DMS153 treated with DMSO at 0.1 percent for 48 hours (cell line): Measurements from ENCODE around the gene FSCN2.

Source experiments
- DNase-seq: peaks from one replicate; lab custom pipeline; 2025; ENCODE audit not compliant: unreplicated experiment; lab: John Stamatoyannopoulos, UW

FSCN2 gene

DNA sequence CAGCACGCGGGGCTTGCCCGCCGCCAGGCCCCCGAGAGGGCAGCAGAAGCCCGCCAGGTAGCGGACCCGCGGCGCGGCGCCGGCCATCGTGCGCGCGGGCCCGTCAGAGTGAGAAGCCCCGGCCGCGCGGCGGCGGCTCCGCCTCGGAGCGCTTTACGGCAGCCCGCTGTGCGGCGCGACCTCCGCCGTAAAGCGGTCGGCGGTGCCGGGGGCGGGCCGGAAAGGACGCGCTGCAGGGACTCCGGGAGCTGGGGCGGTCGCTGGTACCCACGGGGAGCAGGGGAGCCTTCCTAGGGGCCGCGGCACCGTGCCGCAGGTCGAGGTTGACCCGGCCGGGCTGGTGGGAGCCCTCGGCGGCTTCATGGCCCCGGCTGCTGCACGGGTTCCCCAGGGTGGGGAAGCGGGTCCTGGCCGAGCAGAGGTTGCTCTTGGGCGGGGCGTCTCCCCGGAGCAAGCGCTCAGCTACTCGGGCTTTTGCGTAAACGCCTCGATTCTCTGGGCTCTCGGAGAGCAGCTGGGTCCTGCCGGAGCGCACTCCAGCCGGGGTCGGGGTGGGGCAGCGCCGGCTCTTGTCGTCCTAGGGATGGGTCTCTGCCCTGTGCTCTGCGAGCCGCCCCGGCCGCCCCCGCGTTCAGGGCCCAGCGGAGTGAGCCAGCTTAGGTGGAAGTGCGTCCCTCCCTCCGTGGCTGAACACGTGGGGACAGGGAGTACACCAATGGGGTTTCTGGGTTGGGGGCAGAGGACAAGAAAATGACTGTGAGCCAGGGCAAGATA lies 24.3 kb downstream of the FSCN2 start, which contains the start of gene FAAP100:
TSS of gene FAAP100 (minus strand) at position 110 of the 774 bp plus-strand sequence. CDS start at position 87, 23 bp downstream.
- peak; percentile 34 for DNase-seq

DNA sequence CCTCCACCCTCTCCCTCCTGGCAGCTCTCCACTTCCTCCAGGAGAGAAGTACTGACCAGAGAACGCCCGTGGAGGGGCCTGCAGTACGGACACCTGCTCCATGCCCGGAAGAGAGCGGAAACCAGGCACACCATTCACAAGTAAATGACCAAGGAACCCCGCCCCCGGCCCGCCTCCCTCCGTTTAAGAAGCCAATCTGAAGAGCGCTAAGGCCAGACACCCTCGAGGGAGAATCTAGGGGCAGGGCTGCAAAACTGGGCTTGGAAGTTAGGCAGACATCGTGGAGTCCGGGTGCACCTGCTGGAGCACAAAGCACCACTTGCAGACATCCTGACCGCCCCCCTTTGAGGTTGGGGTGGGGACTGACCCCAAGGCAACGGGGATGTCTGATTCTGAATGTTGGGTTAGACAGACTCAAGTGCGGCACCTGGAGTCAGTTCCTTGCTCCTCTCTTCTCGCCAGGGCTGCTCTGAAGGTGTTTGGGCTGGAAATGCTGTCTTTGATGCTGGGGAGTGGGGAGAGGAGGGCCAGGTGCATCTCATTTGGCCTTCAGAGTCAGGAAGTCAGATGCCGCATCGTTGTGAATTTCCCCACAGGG lies 24.9 kb downstream of the FSCN2 start:
- DNase-seq, result peak; percentile 68

- DNase-seq, result peak; percentile 26
These were observed 25.5 kb downstream of the FSCN2 start for GRCh38 chr17:81553616-81554181.

DNA sequence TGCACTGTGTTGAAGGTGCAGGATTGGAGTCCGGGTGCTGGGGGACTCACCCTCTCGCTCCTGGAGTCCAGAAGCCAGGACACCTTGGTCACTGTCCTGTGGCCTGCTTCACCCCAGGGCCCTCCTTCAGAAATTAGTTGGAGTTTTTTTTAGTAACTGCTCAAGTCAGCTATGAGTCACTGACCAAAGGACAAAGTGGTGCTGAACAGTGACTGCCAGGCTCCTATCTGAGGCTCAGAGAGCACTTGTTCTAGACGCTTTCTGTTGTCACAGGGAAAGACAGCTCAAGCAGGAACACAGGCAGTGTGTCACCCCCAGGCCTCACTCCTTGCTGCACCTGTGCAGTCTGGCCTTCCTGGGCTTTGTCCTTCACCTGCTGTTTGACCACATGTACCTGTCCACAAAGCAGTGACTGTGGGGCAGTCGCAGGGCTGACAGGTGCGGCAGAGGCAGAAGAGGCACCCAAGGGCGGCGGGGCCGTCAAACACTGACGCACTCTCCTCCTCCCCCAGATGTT lies 28.1 kb downstream of the FSCN2 start:
- DNase-seq, result no peak

DNA sequence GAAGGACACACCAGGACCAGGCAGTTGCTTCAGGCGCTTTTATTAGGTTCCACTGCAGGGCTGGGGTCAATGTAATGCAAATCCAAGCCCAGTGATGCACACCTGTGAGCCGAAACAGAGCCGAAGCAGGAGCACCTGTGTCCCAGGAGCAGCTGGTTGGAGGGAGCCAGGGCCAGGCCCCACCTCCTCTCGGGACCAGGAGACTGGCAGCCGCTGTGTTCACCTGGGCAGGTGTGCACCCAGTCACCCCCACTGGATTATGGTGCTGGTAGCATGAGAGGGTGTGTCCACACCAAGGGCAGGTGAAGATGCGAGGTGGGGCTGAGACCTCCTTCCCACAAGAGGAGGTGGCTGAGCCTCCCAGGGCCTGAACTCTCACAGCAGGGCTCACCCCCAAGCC lies 28.7 kb downstream of the FSCN2 start:
- no peak for DNase-seq

DNA sequence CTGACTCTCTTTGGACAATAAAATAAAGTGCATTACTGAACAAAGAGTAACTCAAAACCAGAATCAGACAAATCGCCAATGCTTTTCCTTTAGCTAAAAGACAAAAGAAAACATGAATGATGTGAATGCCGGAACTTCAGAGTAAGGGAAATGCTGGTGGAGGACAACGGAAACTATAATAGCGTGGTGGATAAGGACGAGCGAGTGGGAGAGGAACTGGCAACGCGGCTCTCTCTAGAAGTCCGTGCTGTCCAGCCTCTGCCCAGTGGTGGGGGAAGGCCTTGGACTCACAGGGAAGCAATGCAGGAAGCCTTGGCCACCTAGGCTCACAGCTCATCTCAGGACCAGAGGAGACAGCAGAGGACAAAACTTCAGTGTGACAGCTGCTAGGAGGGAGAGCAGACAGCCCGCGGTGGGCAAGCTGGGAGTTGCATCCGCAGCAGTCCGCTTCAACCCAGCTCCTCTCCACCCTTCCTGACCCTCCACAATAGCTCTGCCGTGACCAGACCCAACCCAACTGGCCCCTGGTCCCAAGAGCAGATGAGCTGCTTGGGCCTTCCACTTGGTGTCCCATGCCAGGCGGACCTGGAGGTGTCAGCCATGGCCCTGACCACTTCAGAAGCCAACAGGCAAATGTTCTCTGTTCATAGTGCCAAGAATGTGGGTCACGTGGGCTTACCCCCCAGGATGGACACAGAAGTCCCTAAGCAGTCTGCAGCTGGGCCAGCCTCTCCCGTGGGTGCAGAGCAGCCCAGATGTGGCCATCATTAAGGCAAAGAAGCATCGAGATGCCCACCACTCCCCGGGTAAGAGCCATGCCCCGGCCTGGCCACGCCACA lies 29.3 kb downstream of the FSCN2 start:
- DNase-seq, result no peak

DNA sequence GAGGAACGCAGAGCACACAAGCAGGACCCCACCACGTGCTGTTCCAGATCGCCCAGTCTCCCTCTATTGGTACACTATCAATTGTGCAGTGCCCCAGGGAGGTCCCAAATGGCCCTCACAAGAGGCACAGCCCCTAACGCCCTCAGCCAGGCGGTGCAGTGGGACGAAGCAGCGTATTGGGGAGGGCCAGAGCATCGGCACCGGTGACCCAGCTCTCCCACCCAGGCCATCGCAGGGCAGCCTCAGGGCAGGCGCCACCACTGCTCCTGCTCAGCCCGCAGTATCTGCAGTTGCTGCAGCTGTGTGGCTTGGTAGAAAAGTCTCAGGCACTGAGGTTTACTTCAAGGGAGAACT lies 29.9 kb downstream of the FSCN2 start:
- DNase-seq, result no peak

GRCh38 chr17:81558941-81559806 lies 31.0 kb downstream of the FSCN2 start:
- no peak for DNase-seq

DNA sequence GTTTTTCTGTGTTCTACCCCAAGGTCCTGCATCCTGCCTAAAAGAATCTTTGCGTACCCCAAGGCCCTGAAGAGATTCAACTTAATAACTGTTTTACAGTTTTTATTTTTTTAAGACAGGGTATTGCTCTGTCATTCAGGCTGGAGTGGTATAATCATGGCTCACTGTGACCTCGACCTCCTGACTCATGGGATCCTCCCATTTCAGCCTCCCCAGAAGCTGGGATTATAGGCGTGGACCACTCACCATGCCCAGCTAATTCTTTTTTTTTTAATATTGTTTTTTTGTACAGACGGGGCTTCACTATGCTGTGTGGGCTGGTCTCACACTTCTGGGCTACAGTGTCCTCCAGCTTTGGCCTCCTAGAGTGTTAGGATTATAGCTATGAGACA lies 33.3 kb downstream of the FSCN2 start:
- DNase-seq, result no peak

DNA sequence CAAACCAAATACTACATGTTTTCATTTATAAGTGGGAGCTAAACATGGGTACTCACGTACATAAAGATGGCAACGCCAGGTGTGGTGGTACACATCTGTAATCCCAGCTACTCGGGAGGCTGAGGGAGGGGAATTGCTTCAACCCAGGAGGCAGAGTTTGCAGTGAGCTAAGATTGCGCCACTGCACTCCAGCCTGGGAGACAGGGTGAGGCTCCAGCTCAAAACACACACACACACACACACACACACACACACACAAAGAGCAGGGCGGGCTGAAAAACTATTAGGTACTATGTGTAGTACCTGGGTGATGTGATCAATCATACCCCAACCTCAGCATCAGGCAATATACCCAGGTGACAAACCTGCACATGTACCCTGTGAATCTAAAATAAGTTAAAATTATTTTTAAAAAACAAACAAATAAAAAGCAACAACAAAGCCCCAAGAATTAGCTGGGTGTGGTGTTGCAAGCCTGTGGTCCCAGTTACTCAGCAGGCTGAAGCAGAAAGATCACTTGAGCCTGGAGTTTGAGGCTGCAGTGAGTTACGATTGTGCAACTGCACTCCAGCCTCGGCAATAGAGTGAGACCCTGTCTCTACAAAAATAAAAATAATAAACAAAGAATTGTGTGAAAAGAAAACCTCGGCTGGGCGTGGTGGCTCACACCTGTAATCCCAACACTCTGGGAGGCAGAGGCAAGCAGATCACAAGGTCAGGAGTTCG lies 35.8 kb downstream of the FSCN2 start:
- DNase-seq, result no peak

DNA sequence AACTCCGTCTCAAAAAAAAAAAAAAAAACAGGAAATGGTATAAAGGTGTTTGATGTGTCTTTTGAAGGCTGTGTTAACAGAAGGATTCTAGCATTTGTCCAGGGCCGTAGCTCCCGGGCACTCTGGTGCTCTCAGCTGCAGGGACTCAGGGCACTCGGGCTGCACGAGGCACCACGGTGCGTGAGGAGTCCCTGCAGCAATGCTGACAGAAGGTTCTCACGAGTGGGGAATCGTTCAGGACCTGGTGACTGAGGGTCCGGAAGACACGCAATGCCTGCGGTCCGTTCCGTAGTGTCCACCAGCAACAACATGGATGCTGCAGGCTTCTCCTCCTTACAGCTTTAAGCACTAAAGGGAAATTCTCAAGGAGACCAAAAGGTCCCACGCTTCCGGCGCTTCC lies 36.6 kb downstream of the FSCN2 start:
- DNase-seq, result no peak

DNA sequence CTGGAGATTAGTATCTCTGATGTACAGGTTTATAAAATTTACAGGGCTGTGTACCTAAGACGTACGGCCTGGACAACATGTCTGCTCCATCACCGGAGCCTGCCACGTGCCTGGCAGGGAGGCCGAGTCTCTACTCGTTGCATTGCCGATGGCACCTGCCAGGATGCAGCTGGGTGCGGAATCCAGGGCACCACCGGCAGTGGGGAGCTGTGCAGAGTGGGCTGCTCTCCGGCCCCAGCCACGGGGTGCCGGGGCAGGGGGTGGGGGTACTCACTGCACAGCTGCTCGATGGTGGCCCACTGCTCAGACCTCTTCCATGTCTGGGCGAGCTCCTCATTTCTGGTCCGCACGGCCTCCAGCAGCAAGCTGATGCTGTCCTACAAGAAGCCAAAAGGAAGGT lies 37.1 kb downstream of the FSCN2 start:
- DNase-seq, result no peak

- DNase-seq, result peak; percentile 70
These were observed 38.4 kb downstream of the FSCN2 start for GRCh38 chr17:81566461-81567126.

- no peak for DNase-seq
These were observed 39.0 kb downstream of the FSCN2 start for GRCh38 chr17:81567191-81567590.

DNA sequence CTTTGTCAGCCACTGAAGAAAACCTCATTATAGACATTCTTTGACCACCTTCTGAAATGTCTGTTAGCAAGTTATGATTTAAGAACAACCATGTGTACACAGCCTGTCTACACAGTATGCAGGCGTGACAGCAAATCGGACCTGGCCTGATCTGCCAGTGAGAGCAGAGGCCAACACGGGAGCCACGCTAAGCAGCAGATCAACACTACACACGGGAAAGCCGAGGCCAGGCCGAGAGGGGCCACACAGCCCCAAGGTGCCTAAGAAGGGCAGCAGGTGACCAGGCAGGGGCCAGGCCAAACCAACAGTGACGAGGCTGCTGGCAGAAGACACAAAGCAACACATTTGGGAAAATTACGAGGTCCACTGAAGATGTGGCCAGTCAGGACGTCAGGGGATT lies 40.2 kb downstream of the FSCN2 start:
- no peak for DNase-seq

DNA sequence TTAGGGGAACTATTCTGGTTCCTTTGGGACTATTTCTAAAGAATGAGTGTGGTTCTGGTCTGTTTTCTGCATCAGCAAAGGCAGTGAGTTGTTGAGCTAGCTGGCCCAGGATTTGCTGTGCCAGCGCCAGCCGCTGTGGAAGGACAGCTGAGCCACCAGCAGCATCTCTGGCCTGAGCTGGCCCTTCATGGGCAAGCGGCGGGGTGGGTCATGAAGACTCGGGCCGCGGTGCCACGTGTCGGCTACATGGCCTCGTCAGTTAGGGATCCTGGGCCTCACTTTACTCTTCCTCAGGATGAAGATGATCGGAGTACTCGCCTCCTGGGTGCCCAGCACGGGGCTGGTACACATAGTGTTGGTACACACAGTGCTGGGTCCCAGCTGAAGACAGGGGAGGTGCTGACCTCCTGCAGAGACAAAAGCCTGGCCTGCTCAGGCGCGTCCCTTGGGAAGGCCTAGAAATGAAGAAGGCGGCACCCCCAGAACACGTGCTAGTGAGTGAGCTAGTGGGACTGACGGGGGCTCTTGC lies 41.9 kb downstream of the FSCN2 start:
- no peak for DNase-seq

GRCh38 chr17:81570964-81571363 lies 42.8 kb downstream of the FSCN2 start:
- DNase-seq, result no peak

DNA sequence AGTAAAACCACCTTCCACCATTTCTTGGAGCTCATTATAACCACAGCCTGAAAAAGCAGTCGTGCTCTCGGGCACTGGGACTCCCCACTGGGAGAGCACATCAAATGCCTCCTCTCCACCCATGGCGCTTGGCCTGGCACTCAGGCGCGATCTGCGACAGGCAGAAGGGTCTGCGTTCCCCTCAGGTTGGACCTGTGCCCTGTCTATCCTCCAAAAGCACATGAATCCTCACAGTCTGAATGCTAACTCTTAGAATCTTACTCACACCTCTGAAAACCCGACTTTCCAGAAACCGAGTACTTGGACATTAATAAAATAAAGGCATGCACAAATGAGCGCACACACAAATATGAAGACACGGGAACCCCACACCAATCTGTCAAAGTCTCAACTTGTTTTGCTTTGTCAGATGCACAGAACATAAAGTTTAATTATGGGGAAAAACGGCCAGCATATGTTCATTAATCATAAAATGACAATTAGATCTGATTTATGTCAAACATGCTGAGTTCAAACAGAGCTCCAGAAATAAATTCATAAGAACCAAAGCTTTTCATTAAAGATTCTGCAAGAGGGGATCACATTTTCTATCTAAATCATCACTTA lies 44.5 kb downstream of the FSCN2 start:
- no peak for DNase-seq
